Nucleus accumbens (tissue), 56 donors: ENCODE measurements around the gene LYRM7.
"Not testable (repeated sequence)": the region's sequence is repeated elsewhere in the genome, so short reads cannot be mapped to it uniquely, and the experiment has no call there.

ENCODE experiments used
- DNase-seq, 56 donors: peaks; one replicate each; lab custom pipeline; 2025; lab: John Stamatoyannopoulos, UW

Gene LYRM7

GRCh38 chr5:131254025-131254424 is 83.3 kb downstream of the LYRM7 start:
- DNase-seq, result not testable (repeated sequence)

- no peak for DNase-seq
Measured at GRCh38 chr5:131254741-131255140, 84.0 kb downstream of the LYRM7 start.
